HepG2 (cell line): ENCODE measurements around the gene SLC4A7. TPM values are rescaled to one million over a fixed set of nuclear protein-coding genes. Genes with fewer than 3 reads are reported as not detected.

Experiments
- AKAP8 ChIP-seq: sonication (generic); formaldehyde crosslinking; IDR thresholded peaks from 2 replicates; pipeline ENCODE4 v1.5.1; 2020; ENCODE audit warnings: mild to moderate bottlenecking, missing genetic modification reagents
- ARID5B ChIP-seq: IDR thresholded peaks from 2 replicates; pipeline ENCODE4 v1.4.0; 2020; ENCODE audit warnings: mild to moderate bottlenecking, missing genetic modification reagents
- CCDC6 ChIP-seq: sonication (generic); formaldehyde crosslinking; IDR thresholded peaks from 2 replicates; pipeline ENCODE4 v1.8.1; 2022; ENCODE audit warnings: mild to moderate bottlenecking, missing genetic modification reagents, moderate library complexity
- CREB1 ChIP-seq, 2 experiments: fragments of 450-650 bp in 1 of 2; IDR thresholded peaks; 2 replicates each; pipeline ENCODE4 v1.6.1; 2016 to 2017; ENCODE audit warnings: control low read depth in 1 of 2, mild to moderate bottlenecking in 1 of 2, missing compliant biosample characterization in 1 of 2, missing genetic modification characterization in 1 of 2
- DPF2 ChIP-seq: sonication (generic); formaldehyde crosslinking; IDR thresholded peaks from 2 replicates; pipeline ENCODE4 v1.4.0; 2020; ENCODE audit warnings: mild to moderate bottlenecking, low read depth, missing genetic modification reagents, borderline replicate concordance
- EED ChIP-seq: sonication (generic); formaldehyde crosslinking; IDR thresholded peaks from 2 replicates; pipeline ENCODE4 v1.5.0; 2020; ENCODE audit warnings: mild to moderate bottlenecking, missing genetic modification reagents
- FOSL2 ChIP-seq: sonication (generic); formaldehyde crosslinking; IDR thresholded peaks from 2 replicates; pipeline ENCODE4 v1.4.0; 2020; ENCODE audit warnings: missing genetic modification reagents
- FOXO1 ChIP-seq: sonication (generic); formaldehyde crosslinking; IDR thresholded peaks from 2 replicates; pipeline ENCODE4 v1.4.0; 2020; ENCODE audit warnings: missing genetic modification reagents
- HNF4G ChIP-seq, 2 experiments: sonication (generic) in 1 of 2; formaldehyde crosslinking in 1 of 2; IDR thresholded peaks; 2 replicates each; pipeline versions ENCODE4 v1.4.0 to v1.6.1; 2011 to 2020; ENCODE audit warnings: borderline replicate concordance in 2 of 2, low read depth in 2 of 2, mild to moderate bottlenecking in 2 of 2, low read length in 1 of 2, missing genetic modification reagents in 1 of 2, moderate library complexity in 1 of 2
- JUN ChIP-seq: sonication (generic); formaldehyde crosslinking; IDR thresholded peaks from 2 replicates; pipeline ENCODE4 v1.4.0; 2020; ENCODE audit warnings: mild to moderate bottlenecking, missing genetic modification reagents
- PLRG1 ChIP-seq: fragments of 450-650 bp; conservative IDR thresholded peaks from 2 replicates; pipeline ENCODE4 v1.6.1; 2016
- PPARG ChIP-seq: conservative IDR thresholded peaks from 2 replicates; pipeline ENCODE4 v1.6.1; 2016; ENCODE audit warnings: missing biosample characterization, missing genetic modification reagents
- SAP130 ChIP-seq: IDR thresholded peaks from 2 replicates; pipeline ENCODE4 v1.6.1; 2016; ENCODE audit warnings: low read depth
- SNRNP70 ChIP-seq: fragments of 200-400 bp; formaldehyde crosslinking; IDR thresholded peaks from 2 replicates; pipeline ENCODE4 v1.6.1; 2017; ENCODE audit warnings: mild to moderate bottlenecking, low read depth, low read length, moderate library complexity
- SP5 ChIP-seq: IDR thresholded peaks from 2 replicates; pipeline ENCODE4 v1.6.1; 2016; ENCODE audit warnings: low read depth, borderline replicate concordance
- TBP ChIP-seq: sonication (generic); formaldehyde crosslinking; IDR thresholded peaks from 2 replicates; pipeline ENCODE4 v1.5.0; 2020; ENCODE audit warnings: missing genetic modification reagents
- ZC3H13 ChIP-seq: sonication (generic); formaldehyde crosslinking; IDR thresholded peaks from 2 replicates; pipeline ENCODE4 v1.8.1; 2023; ENCODE audit warnings: mild to moderate bottlenecking, missing genetic modification reagents, moderate library complexity
- ZNF124 ChIP-seq: sonication (generic); formaldehyde crosslinking; IDR thresholded peaks from 2 replicates; pipeline ENCODE4 v1.4.0; 2020; ENCODE audit warnings: missing genetic modification reagents
- ZNF639 ChIP-seq: conservative IDR thresholded peaks from 2 replicates; pipeline ENCODE4 v1.6.1; 2018; ENCODE audit warnings: missing genetic modification reagents
- ZNF687 ChIP-seq: sonication (generic); formaldehyde crosslinking; IDR thresholded peaks from 2 replicates; pipeline ENCODE4 v1.5.1; 2020; ENCODE audit warnings: mild to moderate bottlenecking, missing genetic modification reagents, moderate library complexity
- ZNF7 ChIP-seq: IDR thresholded peaks from 2 replicates; pipeline ENCODE4 v1.6.1; 2016; ENCODE audit warnings: missing biosample characterization, missing genetic modification reagents
- polyA plus RNA-seq, 8 experiments: library from polyadenylated mRNA; depleted of rRNA in 3 of 8; stranded (reverse) in 7 of 8; unstranded in 1 of 8; fragments of >200 nt; fragmentation: Illumina TruSeq in 4 of 8; extraction: Trizol in 4 of 8; gene quantifications; 2 replicates each; pipeline versions ENCODE4 v1.2.1 to v1.2.3, GENCODE V29; 2011 to 2016; ENCODE audit warnings: low read depth in 4 of 8, missing spikeins in 1 of 8, mixed read lengths in 1 of 8; ENCODE audit not compliant: insufficient read depth in 1 of 8
- total RNA-seq, 5 experiments: library from RNA; depleted of rRNA; stranded (reverse); fragments of >200 nt; fragmentation: Illumina TruSeq; extraction: Trizol; gene quantifications; 2 replicates each; pipeline ENCODE4 v1.2.3, GENCODE V29; 2016; ENCODE audit warnings: low read depth in 1 of 5

SLC4A7 gene
- total and polyA plus RNA-seq, 2 of the 13 experiments (the other 11 are each of a cell fraction or from before 2014, with no cell fraction given): 16.4 to 43.8 TPM

- TF ChIP-seq PLRG1 (no peak), HNF4G (IDR thresholded peaks at IDR 0.05; ENCODE audit: borderline replicate concordance, low read depth, low read length) (no peak), HNF4G (CRISPR knock-in tag; IDR thresholded peaks at IDR 0.05; ENCODE audit: borderline replicate concordance, low read depth) (no peak), TBP (CRISPR knock-in tag) (no peak), ZNF7 (no peak), ZNF687 (CRISPR knock-in tag) (no peak), FOSL2 (CRISPR knock-in tag) (peak; percentile 82), SAP130 (CRISPR knock-in tag) (peak; percentile 47), DPF2 (CRISPR knock-in tag) (no peak; the same call in 1 of the 2 replicates), ZNF639 (no peak), ARID5B (CRISPR knock-in tag) (peak; percentile 88), ZC3H13 (CRISPR knock-in tag) (no peak), JUN (CRISPR knock-in tag) (no peak), CCDC6 (CRISPR knock-in tag) (no peak), EED (CRISPR knock-in tag) (no peak), SP5 (CRISPR knock-in tag) (no peak), FOXO1 (CRISPR knock-in tag) (no peak), AKAP8 (CRISPR knock-in tag) (no peak), PPARG (CRISPR knock-in tag) (0 out of 2 replicates have a peak, but pooled peaks have one; percentile 37), SNRNP70 (no peak), ZNF124 (no peak), CREB1 (IDR thresholded peaks at IDR 0.05) (no peak), CREB1 (CRISPR knock-in tag; IDR thresholded peaks at IDR 0.05) (0 out of 2 replicates have a peak, but pooled peaks have one; percentile 43)
These were observed 34.5 kb downstream of the SLC4A7 start (continued) for GRCh38 chr3:27449530-27450150.
